ENCODE results near the gene GRIN2A.

The GRIN2A gene

GRCh38 chr16:10224850-10225249 lies 42.6 kb upstream of the GRIN2A start:
- no peak for TF ChIP-seq CTCF (IDR thresholded peaks at IDR 0.05; ENCODE audit: borderline replicate concordance, insufficient read depth, low read depth, low read length)
- no peak overlapping the region for H3K4me3 ChIP-seq (ENCODE audit: low read depth, low read length)

GRCh38 chr16:10220942-10221341 lies 38.7 kb upstream of the GRIN2A start:
- TF ChIP-seq CTCF (IDR thresholded peaks at IDR 0.05; ENCODE audit: borderline replicate concordance, insufficient read depth, low read depth, low read length) = no peak
- H3K4me3 ChIP-seq (ENCODE audit: low read depth, low read length) = no peak overlapping the region

- no peak overlapping the region for H3K4me3 ChIP-seq (ENCODE audit: low read depth, low read length)
- no peak for TF ChIP-seq CTCF (IDR thresholded peaks at IDR 0.05; ENCODE audit: borderline replicate concordance, insufficient read depth, low read depth, low read length)
Measured at GRCh38 chr16:10219742-10220141, 37.5 kb upstream of the GRIN2A start.

- TF ChIP-seq CTCF (IDR thresholded peaks at IDR 0.05; ENCODE audit: borderline replicate concordance, insufficient read depth, low read depth, low read length) = no peak
- H3K4me3 ChIP-seq (ENCODE audit: low read depth, low read length) = no peak overlapping the region
Measured at GRCh38 chr16:10218490-10219206, 36.4 kb upstream of the GRIN2A start.

- TF ChIP-seq CTCF (IDR thresholded peaks at IDR 0.05; ENCODE audit: borderline replicate concordance, insufficient read depth, low read depth, low read length) = no peak
- no peak overlapping the region for H3K4me3 ChIP-seq (ENCODE audit: low read depth, low read length)
Measured at GRCh38 chr16:10213748-10214147, 31.5 kb upstream of the GRIN2A start.

GRCh38 chr16:10210944-10211343 lies 28.7 kb upstream of the GRIN2A start:
- TF ChIP-seq CTCF (IDR thresholded peaks at IDR 0.05; ENCODE audit: borderline replicate concordance, insufficient read depth, low read depth, low read length) = no peak
- no peak overlapping the region for H3K4me3 ChIP-seq (ENCODE audit: low read depth, low read length)

- TF ChIP-seq CTCF (IDR thresholded peaks at IDR 0.05; ENCODE audit: borderline replicate concordance, insufficient read depth, low read depth, low read length) = no peak
- no peak overlapping the region for H3K4me3 ChIP-seq (ENCODE audit: low read depth, low read length)
Measured at GRCh38 chr16:10206865-10207264, 24.6 kb upstream of the GRIN2A start.
